Activated CD4-positive, CD25-positive, alpha-beta regulatory T cell treated with anti-CD3 and anti-CD28 coated beads, Interleukin-2, amount 50 U/mL, for 72 hours (primary cell): Measurements from ENCODE around the gene FZD2.
A peak's percentile ranks its signal among the peaks of the same experiment; 100 is the strongest.
"Not testable (repeated sequence)": the region's sequence is repeated elsewhere in the genome, so short reads cannot be mapped to it uniquely, and the experiment has no call there.

ENCODE experiments used
- DNase-seq: peaks from one replicate; pipeline ENCODE4 v3.0.0; 2021

FZD2 gene

GRCh38 chr17:44556832-44557606 is at the start of gene FZD2:
TSS of gene FZD2 (plus strand) at chr17:44557484. CDS start at chr17:44557689, 205 bp downstream.
- DNase-seq: peak; percentile 34

GRCh38 chr17:44511241-44512134 is 45.8 kb upstream of the FZD2 start:
- not testable (repeated sequence) for DNase-seq

- no peak for DNase-seq
Observed at GRCh38 chr17:44518032-44518431, 39.3 kb upstream of the FZD2 start.

- no peak for DNase-seq
Observed at GRCh38 chr17:44522883-44523671, 34.2 kb upstream of the FZD2 start.

- no peak for DNase-seq
Observed at GRCh38 chr17:44523672-44523972, 33.7 kb upstream of the FZD2 start.

- DNase-seq: no peak
Observed at GRCh38 chr17:44527102-44527501, 30.2 kb upstream of the FZD2 start.

GRCh38 chr17:44527954-44528353 is 29.3 kb upstream of the FZD2 start:
- no peak for DNase-seq

GRCh38 chr17:44529864-44530263 is 27.4 kb upstream of the FZD2 start:
- no peak for DNase-seq

GRCh38 chr17:44530896-44531418 is 26.3 kb upstream of the FZD2 start:
- DNase-seq: no peak

GRCh38 chr17:44533533-44534246 is 23.6 kb upstream of the FZD2 start:
- peak; percentile 84 for DNase-seq

- no peak for DNase-seq
Observed at GRCh38 chr17:44536090-44536953, 21.0 kb upstream of the FZD2 start.

- not testable (repeated sequence) for DNase-seq
Observed at GRCh38 chr17:44537922-44538321, 19.4 kb upstream of the FZD2 start.

GRCh38 chr17:44539673-44540072 is 17.6 kb upstream of the FZD2 start:
- DNase-seq: no peak

GRCh38 chr17:44540246-44541084 is 16.8 kb upstream of the FZD2 start:
- no peak for DNase-seq

- DNase-seq: no peak
Observed at GRCh38 chr17:44541884-44542581, 15.3 kb upstream of the FZD2 start.

GRCh38 chr17:44543213-44543904 is 13.9 kb upstream of the FZD2 start:
- DNase-seq: no peak

- no peak for DNase-seq
Observed at GRCh38 chr17:44543905-44544523, 13.3 kb upstream of the FZD2 start.
